HG02943 (cell line): ENCODE data around the gene FBXL20.
"Not testable (repeated sequence)": the region's sequence is repeated elsewhere in the genome, so short reads cannot be mapped to it uniquely, and the experiment has no call there.

ENCODE experiments used
- ATAC-seq: cut with Tn5 transposase; IDR thresholded peaks from one replicate; pipeline ENCODE4 v1.9.1; 2021; ENCODE audit warnings: mild to moderate bottlenecking, low read depth, moderate library complexity; ENCODE audit not compliant: unreplicated experiment

The FBXL20 gene

DNA sequence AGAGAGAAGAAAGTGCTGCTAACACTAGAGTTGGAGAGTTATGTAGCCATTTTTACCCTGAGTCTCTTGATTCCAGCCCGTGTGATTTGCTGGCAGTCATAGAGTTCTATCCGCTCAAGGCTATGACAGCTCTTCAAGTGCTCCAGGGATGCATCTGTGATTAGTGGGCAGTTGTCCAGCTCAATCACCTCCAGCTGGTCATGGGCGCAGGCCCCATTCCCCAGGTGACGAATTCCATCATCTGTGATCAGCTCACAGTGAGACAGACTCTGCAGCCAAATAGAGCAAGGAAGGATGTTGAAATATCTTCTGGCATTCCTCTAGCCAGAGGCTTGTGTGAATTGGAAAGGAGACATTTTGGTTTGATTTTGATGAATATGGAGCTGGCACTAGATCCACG lies 137.3 kb downstream of the FBXL20 start:
- no peak for ATAC-seq

DNA sequence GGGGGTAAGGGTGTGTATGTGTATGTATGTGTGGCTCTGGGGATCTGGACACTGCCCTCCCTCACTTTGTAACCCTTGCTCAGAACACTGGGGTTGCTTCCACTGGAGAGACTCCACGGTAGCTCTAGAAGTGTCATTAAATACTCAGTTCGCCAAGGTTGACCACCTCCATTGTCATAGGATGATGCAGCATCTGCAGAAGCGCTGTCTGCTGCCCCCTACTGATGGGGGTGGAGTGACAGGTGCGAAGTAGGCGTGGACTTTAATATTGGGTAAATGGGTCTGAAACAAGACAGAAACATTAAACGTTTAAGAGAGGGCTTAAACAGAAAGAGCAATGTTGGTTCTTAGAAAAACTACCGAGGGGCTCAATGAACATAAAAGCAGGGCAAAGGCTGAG lies 140.1 kb downstream of the FBXL20 start:
- ATAC-seq = no peak

DNA sequence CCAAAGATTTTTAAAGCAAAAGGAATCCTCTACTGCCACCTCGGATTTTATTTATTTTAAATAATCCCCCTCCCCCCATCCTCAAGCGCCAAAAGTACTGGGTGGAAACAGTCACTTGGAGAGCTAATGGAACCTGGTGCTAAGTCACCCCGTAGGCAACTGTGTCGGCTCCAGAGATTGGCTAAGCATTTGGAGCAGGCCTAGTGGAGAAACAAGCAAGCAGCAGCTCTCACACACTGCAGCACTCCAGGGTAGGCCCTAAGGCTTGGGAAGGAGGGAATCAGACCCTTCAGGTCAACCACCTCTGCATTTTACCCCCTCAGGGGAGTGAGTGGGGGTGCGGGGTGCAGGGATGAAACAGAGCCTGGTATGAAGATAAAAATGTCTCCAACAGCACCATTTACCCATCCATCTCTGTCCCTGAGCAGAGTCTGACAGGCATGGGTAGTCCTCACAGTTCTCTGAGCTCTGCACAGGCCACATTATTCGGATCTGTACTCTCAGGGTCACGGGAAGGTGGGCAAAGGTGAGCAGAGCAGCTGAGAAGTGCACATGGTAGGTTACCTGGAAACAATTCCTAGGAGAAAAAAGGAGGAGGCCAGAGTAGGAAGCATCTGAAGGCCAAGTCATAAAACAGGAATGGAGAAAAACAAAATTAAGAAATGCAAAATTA lies 148.5 kb downstream of the FBXL20 start:
- no peak for ATAC-seq

DNA sequence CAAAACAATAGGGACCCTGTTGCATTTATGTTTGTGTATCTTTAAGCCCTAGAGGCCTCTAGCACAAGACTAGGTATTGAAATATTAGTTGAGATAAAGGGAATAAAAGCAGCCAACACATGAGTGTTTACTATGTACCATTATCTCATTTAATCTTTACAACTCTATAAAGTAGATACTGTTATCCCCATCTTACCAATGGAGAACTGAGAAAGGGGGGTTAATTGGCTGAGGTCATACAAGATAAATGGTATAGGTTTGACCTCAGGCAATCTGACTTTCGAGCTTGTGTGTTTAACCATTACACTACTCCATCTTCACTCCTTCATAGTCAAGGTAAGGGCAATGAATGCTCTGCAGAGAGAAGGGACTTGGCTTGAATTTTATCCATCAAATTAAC lies 149.4 kb downstream of the FBXL20 start:
- ATAC-seq = no peak

DNA sequence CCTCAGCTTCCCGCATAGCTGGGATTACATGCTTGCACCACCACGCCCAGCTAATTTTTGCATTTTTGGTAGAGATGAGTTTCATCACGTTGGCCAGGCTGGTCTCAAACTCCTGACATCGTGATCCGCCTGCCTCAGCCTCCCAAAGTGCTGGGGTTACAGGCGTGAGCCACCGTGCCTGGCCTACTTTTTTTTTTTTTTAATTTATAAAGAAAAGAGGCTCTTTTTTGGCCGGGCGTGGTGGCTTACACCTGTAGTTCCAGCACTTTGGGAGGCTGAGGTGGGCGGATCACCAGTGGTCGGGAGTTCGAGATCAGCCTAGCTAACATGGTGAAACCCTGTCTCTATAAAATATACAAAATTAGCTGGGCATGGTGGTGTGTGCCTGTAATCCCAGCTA lies 151.3 kb downstream of the FBXL20 start:
- ATAC-seq = not testable (repeated sequence)

DNA sequence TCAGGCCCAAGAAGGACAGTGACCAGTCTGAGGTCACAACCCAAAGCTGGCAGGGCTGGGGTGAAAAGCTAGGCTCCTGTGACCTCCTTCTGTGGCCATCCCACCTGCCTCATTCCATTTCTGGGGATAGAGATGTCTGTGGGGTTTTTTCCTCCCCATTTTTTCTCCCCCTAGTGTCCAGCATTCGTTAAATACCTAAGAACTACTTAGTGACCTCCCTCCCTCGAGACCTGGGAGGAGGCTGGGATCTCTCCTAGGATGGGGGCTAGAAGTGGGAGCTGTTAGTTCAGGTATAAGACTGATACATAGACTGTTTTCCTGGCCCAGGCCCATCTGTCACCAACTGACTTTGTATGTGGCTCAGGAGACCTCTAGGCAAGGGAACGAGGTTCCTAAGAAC lies 155.2 kb downstream of the FBXL20 start:
- ATAC-seq = no peak

DNA sequence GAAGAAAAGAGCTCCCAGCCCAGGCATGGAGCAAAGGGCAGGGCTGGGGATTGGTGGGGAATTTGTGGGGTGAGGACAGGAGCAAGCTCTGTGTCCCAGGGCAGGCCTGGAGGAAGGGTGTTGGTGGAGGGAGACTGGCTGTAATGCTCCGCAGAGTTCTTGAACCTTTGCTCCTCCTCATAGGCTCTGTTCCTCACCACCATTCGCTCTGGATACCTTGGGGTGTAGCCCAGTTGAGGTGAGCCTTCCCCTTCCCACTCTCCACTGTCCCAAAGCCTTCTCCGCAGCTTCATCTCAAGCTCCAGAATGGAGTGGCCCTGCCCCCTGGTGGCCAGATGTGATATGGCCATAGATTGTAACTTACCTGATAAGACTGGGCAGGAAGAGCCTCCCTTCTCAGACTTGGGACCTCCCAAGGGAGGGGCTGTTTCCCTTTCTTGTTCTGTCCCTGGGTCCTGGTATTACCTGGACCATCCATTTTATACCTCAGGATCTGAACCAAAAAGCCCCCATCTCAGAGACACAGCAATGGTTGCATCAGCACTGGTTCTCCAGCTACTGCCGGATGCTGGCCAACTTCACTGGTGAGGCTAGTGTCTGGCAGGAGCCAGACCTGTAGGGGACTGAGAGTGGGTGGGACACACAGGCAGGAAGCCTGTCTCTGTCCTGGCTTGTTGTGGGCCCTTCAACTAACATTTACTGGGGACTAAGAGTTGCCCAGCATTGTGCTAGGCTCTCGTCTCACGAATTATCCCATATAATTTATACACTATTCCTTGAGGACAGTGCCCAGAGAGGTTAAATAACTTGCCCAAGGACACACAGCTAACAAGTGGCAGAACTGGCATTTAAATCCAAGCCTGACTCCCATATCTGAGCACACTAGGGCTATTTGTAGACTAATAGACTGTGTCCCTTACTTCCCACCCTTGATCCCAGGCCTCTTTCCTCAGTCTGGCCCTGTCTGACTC lies 156.5 kb downstream of the FBXL20 start:
- no peak for ATAC-seq

DNA sequence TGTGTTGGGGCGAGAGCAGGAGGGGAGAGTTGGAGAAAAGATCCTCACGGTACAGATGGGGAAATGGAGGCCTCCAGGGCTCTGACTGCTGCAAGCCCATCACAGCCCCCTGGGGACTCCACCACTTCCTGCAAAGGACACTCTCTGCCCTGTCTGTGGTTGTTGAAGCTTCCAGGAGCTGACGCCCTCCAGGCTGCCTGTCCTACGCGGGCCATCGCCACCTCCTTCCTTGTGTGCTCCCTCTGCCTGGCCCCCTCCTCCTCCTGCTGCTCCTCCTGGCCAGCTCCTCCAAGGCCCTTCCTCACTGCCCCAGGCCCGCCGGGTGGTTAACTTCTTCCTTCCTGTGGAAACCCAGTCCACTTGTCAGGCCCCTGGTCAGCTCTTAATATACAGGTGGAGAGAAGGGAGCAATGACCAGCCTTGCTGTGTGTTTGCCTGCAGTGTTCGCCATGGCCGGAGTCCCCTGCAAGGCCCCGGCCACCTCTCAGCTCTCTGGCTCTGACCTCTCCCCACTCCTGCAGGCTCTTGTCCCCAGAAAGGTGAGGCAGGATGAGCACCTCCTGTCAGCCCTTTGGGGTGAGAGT lies 157.3 kb downstream of the FBXL20 start:
- ATAC-seq = no peak

DNA sequence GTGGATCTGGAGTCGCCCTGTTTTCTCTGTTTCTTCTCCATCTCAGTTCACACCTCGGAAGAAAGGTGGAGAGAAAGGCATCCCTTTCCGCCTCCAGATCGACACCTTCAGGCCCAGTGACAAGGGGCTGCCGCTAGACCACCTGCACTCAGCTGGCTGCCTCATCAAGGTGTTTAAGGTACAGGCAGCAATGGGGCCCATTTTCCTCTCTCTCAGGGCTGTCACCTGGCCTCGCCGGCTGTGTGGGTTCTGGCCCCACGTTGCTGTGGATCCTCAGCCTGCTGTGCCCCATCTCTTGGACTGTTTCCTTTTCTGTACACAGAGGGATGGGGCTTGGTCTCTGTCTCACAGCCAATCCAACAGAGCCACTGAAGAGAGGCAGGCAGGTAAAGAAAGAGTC lies 158.3 kb downstream of the FBXL20 start:
- no peak for ATAC-seq

DNA sequence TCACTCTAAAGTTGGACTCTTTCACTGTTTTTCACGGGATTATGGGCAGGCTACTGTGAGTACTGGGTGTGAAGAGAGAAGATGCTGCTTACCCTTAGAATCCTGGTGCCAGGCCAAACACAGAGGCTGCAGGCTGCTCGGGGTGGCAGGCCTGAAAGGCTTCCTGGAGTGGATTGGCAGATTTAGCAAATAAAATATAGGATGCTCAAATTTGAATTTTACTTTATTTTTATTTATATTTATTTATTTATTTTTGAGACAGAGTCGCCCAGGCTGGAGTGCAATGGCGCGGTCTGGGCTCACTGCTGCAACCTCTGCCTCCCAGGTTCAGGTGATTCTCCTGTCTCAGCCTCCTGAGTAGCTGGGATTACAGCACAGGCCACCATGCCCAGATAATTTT lies 160.8 kb downstream of the FBXL20 start:
- ATAC-seq = no peak

DNA sequence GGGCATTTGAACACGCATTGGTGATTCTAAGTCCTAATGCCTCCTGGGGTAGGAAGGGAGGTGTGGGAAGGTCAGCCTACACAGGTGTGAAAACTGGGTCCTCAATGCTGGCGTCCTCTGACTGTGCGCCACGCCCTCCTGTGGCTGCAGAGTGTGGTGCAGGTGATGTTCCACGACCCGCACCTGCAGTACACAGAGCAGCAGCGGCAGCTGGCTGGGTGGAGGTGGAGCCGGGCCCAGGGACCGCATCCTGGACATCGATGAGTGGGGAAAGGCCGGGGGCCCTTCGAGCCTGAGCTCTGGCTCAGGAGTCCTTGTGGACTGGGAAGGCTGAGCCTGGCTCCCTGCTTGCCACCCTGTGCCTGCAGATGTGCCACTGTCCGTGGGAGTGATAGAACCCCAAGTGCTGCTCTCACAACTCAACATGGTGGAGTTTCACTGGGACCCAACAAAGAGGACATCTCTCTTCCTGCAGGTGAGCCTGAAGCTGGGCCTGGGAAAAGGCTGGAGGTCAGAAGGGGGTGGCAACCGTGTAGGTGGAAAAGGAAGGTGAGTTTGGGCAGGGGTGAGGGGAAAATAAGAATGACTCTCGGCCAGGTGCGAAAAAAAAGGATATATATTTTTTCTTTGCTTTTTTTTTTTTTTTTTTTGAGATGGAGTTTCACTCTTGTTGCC lies 161.6 kb downstream of the FBXL20 start:
- ATAC-seq = no peak

DNA sequence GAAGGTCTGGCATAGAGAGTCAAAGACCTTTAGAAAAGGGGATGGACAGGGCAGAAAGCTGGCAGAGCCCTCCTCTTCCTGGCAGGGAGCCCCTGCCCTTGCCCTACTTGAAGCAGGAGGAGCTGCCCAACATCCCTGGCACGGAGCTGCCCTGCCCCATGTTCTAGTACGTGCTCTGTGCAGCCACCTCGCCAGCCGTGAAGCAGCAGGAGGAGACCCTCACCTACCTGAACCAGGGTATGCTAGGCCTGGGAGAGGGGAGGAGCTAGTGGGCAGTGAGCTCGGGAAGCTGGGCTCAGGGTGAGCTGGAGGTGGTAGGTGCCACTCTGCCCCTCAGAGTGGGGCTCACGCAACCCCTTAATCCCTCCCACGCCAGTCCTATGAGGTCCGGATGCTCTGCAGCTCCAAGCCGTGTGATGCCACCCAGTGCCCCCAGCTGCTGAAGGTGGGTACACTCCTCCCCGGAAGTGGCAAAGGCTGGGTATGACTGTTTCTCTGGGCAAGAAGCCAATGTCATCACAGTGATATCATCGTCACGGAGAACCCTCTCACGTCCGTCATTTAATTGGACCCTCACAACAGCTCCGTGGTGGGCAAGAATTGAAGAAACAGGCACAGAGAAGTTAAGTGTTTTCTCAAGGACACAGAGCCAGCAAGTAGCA lies 163.0 kb downstream of the FBXL20 start:
- no peak for ATAC-seq

DNA sequence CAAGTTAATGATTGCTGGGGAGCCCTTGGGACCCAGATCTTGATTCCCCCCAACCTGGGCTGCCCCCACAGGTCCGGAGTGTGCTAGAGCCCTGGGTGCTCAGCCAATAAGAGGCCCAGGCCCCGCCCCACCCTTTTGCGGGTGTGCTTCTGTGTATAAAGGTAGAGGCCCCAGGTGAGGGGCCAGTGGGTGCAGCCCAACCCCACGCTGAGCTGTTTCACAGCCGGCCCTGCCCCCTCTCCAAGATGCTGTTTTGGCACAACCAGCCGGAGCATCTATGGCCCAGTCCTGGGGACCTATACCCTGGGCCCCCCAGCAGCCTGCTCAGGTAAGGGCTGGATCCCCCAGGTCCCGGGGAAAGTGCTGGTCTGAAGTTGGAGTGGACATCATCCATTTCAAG lies 163.8 kb downstream of the FBXL20 start:
- no peak for ATAC-seq

DNA sequence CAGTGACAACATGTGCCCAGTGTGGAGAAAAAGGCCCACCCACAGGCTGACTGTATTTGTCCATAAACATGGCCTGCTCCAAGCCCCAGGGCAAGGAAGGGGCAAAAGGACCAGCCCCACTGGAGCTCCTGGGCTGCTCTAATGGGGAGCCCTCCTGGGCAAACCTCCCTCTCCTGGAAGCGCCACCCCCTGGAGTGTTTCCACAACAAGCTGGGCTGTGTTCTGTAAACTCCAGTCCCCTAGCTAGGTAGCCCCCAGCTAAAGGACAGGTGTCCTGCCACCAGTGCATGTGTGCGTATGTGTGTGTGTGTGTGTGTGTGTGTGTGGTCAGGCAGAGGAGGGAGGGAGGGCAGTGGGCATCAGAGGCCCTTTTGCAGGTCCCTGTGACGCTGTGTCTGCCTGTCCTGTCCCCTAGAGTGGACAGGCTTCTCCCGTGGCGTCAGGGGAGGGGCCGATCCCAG lies 164.4 kb downstream of the FBXL20 start:
- no peak for ATAC-seq

DNA sequence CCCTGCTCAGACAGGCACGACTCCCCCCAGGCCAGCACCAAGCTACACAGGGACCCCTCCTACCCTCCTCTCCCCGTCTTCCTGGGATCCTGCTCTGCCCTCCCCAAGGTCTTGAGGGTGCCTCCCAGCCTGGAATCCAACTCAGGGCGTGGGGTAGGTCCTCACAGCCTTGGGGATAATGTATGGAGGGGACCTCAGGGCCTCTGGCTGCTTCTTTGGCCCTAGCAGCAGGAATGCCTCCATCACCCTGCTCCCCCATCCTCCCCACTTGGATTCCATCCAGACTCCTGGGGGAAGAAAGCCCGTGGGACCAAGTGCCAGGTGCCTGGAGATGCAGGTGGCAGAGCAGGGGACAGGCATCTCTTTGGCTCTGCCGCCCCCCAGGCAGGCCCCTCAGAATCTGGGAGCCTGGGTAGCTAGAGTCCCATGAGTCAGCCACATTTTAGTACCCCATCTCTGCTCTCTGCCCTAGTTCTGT lies 164.9 kb downstream of the FBXL20 start:
- ATAC-seq = no peak

DNA sequence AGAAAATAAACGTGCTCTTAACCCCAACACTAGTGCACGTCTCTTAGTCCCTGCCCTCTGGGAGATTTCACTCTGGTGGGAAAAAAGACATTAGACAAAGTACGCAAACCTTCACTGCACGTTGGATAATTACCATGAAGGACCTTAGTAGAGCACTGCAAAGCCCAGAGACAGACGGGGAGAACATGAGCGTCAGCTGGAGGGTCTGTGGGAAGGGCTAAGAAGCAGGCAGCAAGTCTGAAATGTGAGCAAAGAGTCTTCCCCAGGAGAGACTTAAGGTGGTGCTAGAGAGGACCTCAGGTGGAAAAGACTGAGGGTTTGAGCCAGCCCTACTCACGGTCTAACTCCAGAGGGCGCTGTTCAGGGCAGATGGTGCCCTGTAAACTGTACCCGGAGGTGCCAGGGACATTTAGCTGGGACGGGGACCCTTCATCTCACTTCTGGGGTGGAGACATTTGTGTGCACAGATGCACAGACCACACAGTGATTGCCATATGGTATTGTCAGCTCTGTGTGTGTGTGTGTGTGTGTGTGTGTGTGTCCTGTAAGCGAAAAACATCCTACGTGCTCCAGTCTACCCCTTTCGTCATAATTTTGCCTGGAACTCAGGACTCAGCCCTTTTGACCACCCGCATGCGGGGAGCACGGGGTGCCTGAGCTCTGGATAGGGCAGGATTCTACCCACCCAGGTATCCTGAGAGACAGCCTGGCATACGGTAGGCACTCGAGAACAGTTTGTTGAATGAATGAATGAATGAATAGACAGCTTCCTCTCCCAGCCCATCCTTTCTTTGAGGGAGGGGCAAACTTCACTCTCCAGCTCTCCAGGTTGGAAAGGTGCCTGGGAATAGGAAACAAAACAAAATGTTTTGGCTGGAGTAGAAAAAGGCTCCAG lies 165.6 kb downstream of the FBXL20 start:
- no peak for ATAC-seq

DNA sequence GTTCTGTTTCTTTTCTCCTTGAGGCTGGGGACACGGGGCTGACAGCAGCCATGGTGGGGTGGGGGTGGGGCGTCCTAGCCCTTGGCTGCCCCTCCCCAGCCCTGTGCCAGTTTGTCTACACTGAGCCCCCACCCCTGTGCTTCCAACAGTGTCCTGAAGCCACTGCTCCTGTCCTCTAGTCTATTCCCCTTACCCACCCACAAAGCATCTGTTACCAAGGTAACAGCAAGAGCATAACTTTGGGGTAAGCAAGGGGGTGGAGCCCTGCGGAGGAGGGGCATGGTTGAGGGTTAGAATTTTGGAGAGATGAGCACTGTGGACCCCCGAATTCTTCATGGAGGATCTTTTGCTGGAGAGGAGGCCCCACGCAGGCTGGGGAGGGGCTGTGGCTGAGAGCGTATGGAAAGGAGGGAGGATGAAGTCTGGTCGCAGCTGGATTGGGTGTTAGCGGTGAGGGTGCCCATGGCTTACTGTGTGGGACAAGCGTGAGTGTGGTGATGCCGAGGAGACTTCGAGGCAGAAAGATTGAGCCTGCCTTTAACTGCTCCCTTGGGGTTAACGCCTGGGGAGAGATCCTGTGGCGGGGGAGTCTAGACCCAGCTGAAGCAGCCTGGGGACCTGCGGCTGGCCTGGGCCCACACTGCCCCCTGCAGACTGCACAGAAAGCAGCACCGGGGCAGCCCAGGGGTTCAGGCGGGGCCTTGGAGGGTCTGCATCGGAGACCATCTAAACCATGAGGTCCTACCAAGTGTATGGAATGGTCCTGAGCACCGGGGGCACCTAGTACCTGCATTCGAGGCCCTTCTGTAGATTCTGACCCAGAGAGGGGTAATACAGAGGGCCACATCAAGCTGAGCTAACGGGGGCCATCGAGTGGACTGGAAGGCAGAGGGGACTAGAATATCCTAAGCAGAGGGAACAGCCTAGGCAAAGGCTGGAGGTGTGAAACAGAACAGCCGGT lies 169.6 kb downstream of the FBXL20 start:
- ATAC-seq = no peak

DNA sequence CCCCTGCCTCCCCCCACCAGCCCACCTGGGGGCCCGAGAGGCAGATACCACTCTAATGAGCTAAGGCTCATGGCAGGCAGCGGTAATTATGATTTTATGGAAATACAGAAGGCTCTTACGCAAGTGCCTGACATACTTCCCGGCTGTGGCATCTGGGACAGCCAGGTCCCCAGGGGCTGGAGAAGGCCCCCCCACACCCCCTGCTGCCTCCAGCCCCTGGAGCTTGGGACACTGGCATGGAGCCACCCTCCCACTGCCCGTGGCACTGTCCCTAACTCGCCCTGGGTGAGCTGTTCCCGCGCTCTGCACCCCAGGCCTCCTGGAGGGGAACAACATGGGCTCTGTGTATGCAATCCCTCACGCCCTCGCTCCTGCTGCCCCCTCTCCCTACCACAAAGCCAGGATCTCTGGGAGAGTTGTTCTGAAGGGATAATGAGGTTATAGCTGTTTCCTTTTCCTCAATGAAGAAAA lies 170.3 kb downstream of the FBXL20 start:
- ATAC-seq = no peak
